Measurements from ENCODE around the gene ZNG1F.
"Not testable (repeated sequence)": the region's sequence is repeated elsewhere in the genome, so short reads cannot be mapped to it uniquely, and the experiment has no call there.

GRCh38 chr9:41234221-41234620 lies 45.1 kb upstream of the ZNG1F start:
- TF ChIP-seq, protein P1, sequence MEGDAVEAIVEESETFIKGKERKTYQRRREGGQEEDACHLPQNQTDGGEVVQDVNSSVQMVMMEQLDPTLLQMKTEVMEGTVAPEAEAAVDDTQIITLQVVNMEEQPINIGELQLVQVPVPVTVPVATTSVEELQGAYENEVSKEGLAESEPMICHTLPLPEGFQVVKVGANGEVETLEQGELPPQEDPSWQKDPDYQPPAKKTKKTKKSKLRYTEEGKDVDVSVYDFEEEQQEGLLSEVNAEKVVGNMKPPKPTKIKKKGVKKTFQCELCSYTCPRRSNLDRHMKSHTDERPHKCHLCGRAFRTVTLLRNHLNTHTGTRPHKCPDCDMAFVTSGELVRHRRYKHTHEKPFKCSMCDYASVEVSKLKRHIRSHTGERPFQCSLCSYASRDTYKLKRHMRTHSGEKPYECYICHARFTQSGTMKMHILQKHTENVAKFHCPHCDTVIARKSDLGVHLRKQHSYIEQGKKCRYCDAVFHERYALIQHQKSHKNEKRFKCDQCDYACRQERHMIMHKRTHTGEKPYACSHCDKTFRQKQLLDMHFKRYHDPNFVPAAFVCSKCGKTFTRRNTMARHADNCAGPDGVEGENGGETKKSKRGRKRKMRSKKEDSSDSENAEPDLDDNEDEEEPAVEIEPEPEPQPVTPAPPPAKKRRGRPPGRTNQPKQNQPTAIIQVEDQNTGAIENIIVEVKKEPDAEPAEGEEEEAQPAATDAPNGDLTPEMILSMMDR (conservative IDR thresholded peaks at IDR 0.05; ENCODE audit: low read depth, low read length) = not testable (repeated sequence)
- not testable (repeated sequence) for TF ChIP-seq EZH2 (IDR thresholded peaks at IDR 0.05; ENCODE audit: low read length, unreplicated experiment); EZH2phosphoT487 (IDR thresholded peaks at IDR 0.05; ENCODE audit: borderline replicate concordance, low read length)

Data from PC-3 (cell line).